PC-9 (cell line): Measurements from ENCODE around the gene PDCD4. TPM values are rescaled to one million over a fixed set of nuclear protein-coding genes. Genes with fewer than 3 reads are reported as not detected.

Experiments used
- BruUV-seq: library from RNA; stranded (reverse); fragments of 400-500 nt; replicated peaks from 2 replicates; lab custom pipeline; 2021; lab: Mats Ljungman, UMichigan
- CTCF ChIA-PET: fragments of 300-600 bp; sonication (Branson Sonifier 250); formaldehyde crosslinking; loops from one replicate; lab custom pipeline; 2022; ENCODE audit warnings: antibody characterized with exemption; lab: Charles Lee
- POLR2A ChIA-PET: fragments of 300-600 bp; sonication (Branson Sonifier 250); formaldehyde crosslinking; loops from one replicate; lab custom pipeline; 2022; ENCODE audit warnings: antibody characterized with exemption; ENCODE audit not compliant: unreplicated experiment; lab: Charles Lee
- DNase-seq, 2 experiments: peaks; one replicate each; pipeline versions ENCODE4 v3.0.0 to v3.0.0-alpha.2; 2015 to 2022; ENCODE audit warnings: mixed read lengths in 1 of 2
- H2AFZ ChIP-seq: fragments of 200-600 bp; sonication (generic); 2 replicates; pipeline ENCODE4 v1.8.1; 2017; ENCODE audit warnings: antibody characterized with exemption
- H3F3A ChIP-seq: fragments of 200-600 bp; sonication (generic); 2 replicates; pipeline ENCODE4 v1.8.1; 2017; ENCODE audit warnings: antibody characterized with exemption, mild to moderate bottlenecking, low read depth; ENCODE audit not compliant: insufficient read depth
- H3K27ac ChIP-seq: fragments of 200-600 bp; sonication (generic); 2 replicates; pipeline ENCODE4 v1.6.1; 2016; ENCODE audit warnings: mixed run types
- H3K27me3 ChIP-seq: fragments of 200-600 bp; sonication (generic); 2 replicates; pipeline ENCODE4 v1.6.1; 2016; ENCODE audit warnings: low read depth, mixed run types; ENCODE audit not compliant: insufficient read depth
- H3K36me3 ChIP-seq: fragments of 200-600 bp; sonication (generic); 2 replicates; pipeline ENCODE4 v1.6.1; 2016; ENCODE audit warnings: low read depth, mixed run types
- H3K4me1 ChIP-seq: fragments of 200-600 bp; sonication (generic); replicated peaks from 2 replicates; pipeline ENCODE4 v1.6.1; 2016; ENCODE audit warnings: mixed run types; ENCODE audit not compliant: insufficient read depth
- H3K4me2 ChIP-seq: fragments of 200-600 bp; sonication (generic); 2 replicates; pipeline ENCODE4 v1.6.1; 2017; ENCODE audit warnings: mixed run types
- H3K4me3 ChIP-seq: fragments of 200-600 bp; sonication (generic); 2 replicates; pipeline ENCODE4 v1.6.1; 2016; ENCODE audit warnings: mixed run types
- H3K79me2 ChIP-seq: fragments of 200-600 bp; sonication (generic); 2 replicates; pipeline ENCODE4 v1.6.1; 2017; ENCODE audit warnings: low read depth, mixed run types
- H3K9me2 ChIP-seq: fragments of 200-600 bp; sonication (generic); 2 replicates; pipeline ENCODE4 v1.8.1; 2017; ENCODE audit warnings: mild to moderate bottlenecking; ENCODE audit not compliant: insufficient read depth
- H3K9me3 ChIP-seq: fragments of 200-600 bp; sonication (generic); 2 replicates; pipeline ENCODE4 v1.8.1; 2016; ENCODE audit warnings: low read depth; ENCODE audit not compliant: insufficient read depth
- H4K20me1 ChIP-seq: fragments of 200-600 bp; sonication (generic); 2 replicates; pipeline ENCODE4 v1.8.1; 2017; ENCODE audit not compliant: insufficient read depth
- EZH2 ChIP-seq: fragments of 200-600 bp; sonication (generic); IDR thresholded peaks from 2 replicates; pipeline ENCODE4 v1.8.0; 2017; ENCODE audit warnings: antibody characterized with exemption, low read depth
- intact Hi-C: fragments of 100-400 bp; cut with micrococcal nuclease; formaldehyde crosslinking; loops from one replicate; pipeline ENCODE4 v1.10.0; 2022; ENCODE audit not compliant: unreplicated experiment
- total RNA-seq: library from RNA; stranded (reverse); gene quantifications from 2 replicates; pipeline ENCODE4 v1.2.3, GENCODE V29; 2021
- TF ChIP-seq, protein P1 (sequence below): fragments of 200-600 bp; sonication (generic); conservative IDR thresholded peaks from 2 replicates; pipeline ENCODE4 v1.6.1; 2017; ENCODE audit warnings: mixed run types, antibody characterized with exemption, mild to moderate bottlenecking, moderate library complexity

Gene PDCD4
- total RNA-seq, 1 experiment from 2014 or later, result 92.4 TPM

DNA sequence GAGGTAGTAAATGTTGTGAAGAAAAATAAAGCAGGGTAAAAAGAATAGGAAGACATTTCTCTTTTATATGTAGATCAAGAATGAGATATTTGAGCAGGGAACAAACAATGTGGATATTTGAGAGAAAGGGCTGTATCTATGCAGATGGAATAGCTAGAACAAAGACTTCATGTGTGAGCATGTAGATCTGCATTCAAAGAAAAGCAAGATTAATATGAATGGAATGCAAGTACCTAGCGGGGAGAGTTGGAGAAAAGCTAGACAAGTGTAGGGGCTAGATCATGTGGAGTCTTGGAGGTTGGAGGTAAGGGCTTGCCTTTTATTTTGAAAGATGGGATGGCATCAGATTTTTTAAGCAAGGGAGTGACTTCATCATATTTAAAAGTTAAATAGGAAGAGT lies 74.8 kb downstream of the PDCD4 start:
- no TSS peak for BruUV-seq
- H3K79me2 ChIP-seq, result peaks cover 6% of the 10 kb centered on the region; the same call in 1 of the 2 replicates
- H3K36me3 ChIP-seq, result no peaks in the 10 kb centered on the region
- intact Hi-C loops, result no loop called here
- H3K27me3 ChIP-seq, result no peaks in the 10 kb centered on the region
- ChIA-PET POLR2A (no interaction called here), CTCF (no interaction called here)
- no peak for DNase-seq
- no peaks in the 10 kb centered on the region for H4K20me1 ChIP-seq
- H3K9me3 ChIP-seq, result no peaks in the 10 kb centered on the region
- no peaks in the 10 kb centered on the region for H3K4me1 ChIP-seq
- no peaks in the 10 kb centered on the region for H3F3A ChIP-seq
- no peaks in the 10 kb centered on the region for H3K9me2 ChIP-seq
- no peak overlapping the region for H3K4me2 ChIP-seq
- H3K4me3 ChIP-seq, result no peak overlapping the region
- no peak overlapping the region for H2AFZ ChIP-seq
- H3K27ac ChIP-seq, result no peak overlapping the region
- TF ChIP-seq, protein P1, sequence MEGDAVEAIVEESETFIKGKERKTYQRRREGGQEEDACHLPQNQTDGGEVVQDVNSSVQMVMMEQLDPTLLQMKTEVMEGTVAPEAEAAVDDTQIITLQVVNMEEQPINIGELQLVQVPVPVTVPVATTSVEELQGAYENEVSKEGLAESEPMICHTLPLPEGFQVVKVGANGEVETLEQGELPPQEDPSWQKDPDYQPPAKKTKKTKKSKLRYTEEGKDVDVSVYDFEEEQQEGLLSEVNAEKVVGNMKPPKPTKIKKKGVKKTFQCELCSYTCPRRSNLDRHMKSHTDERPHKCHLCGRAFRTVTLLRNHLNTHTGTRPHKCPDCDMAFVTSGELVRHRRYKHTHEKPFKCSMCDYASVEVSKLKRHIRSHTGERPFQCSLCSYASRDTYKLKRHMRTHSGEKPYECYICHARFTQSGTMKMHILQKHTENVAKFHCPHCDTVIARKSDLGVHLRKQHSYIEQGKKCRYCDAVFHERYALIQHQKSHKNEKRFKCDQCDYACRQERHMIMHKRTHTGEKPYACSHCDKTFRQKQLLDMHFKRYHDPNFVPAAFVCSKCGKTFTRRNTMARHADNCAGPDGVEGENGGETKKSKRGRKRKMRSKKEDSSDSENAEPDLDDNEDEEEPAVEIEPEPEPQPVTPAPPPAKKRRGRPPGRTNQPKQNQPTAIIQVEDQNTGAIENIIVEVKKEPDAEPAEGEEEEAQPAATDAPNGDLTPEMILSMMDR, result no peak
- no peak for TF ChIP-seq EZH2

DNA sequence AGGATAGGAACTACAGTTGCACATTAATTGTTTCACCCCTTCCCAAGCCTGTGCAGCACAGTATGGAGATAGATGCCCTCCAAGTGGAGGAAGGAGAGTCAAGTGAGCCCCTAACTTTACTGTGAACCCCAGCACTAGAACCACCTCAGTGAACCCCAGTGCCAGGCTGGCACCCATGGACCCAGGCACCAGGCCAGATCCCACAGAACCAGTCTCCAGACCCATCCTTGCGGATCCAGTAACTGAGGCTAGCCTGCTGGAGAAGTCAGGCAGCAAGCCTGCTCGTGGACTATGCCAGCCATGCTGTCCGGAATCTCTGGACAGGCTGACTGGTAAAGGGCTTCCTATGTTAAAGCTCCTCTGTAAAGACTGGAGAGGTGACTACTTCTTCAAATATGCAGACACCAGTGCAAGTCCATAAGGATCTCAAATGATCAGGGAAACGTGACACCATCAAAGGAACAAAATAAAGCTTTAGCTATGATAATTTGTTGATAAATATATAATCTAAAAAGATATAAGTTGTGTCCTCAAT lies 75.4 kb downstream of the PDCD4 start:
- H3K36me3 ChIP-seq, result no peaks in the 10 kb centered on the region

More for the DNA sequence above, 75.4 kb downstream of the PDCD4 start:
- DNase-seq, result no peak
- Histone ChIP-seq H3F3A (no peaks in the 10 kb centered on the region), H3K9me2 (no peaks in the 10 kb centered on the region), H3K9me3 (no peaks in the 10 kb centered on the region), H3K27ac (no peak overlapping the region), H3K27me3 (no peaks in the 10 kb centered on the region), H3K4me3 (no peak overlapping the region), H2AFZ (no peak overlapping the region), H3K4me1 (no peaks in the 10 kb centered on the region), H3K4me2 (no peak overlapping the region), H3K79me2 (peaks cover 6% of the 10 kb centered on the region; the same call in 1 of the 2 replicates), H4K20me1 (no peaks in the 10 kb centered on the region)
- intact Hi-C loops, result no loop called here
- no TSS peak for BruUV-seq
- POLR2A ChIA-PET, result no interaction called here
- TF ChIP-seq, protein P1, result no peak
- TF ChIP-seq EZH2, result no peak
- CTCF ChIA-PET, result no interaction called here

Other genes with a start within 250 kb of the PDCD4 start
- 0.11 and 0.23 TPM in 2 replicates for gene RBM20, start 227.6 kb upstream of the PDCD4 start, total RNA-seq
- gene BBIP1, start 47.3 kb downstream of the PDCD4 start, total RNA-seq, result 8.5 and 14.9 TPM in 2 replicates
- 14.2 and 20.2 TPM in 2 replicates for gene SHOC2, start 47.7 kb downstream of the PDCD4 start, total RNA-seq
- not detected in 2 replicates for gene ADRA2A, start 205.1 kb downstream of the PDCD4 start, total RNA-seq